Neural progenitor cell (in vitro differentiated cells): ENCODE data around the gene LSMEM2.

Source experiments
- CTCF ChIP-seq: fragments of 200-600 bp; sonication (generic); IDR thresholded peaks from 2 replicates; pipeline ENCODE4 v1.5.1; 2017; ENCODE audit warnings: antibody characterized with exemption, mild to moderate bottlenecking
- EZH2 ChIP-seq: fragments of 200-600 bp; sonication (generic); IDR thresholded peaks from 2 replicates; pipeline ENCODE4 v1.6.1; 2017; ENCODE audit warnings: antibody characterized with exemption, mild to moderate bottlenecking, moderate library complexity
- EZH2phosphoT487 ChIP-seq: fragments of 200-600 bp; sonication (generic); IDR thresholded peaks from 2 replicates; pipeline ENCODE4 v1.6.1; 2017; ENCODE audit warnings: antibody characterized with exemption

GRCh38 chr3:50237754-50238548, 40.9 kb upstream of the LSMEM2 start:
- TF ChIP-seq CTCF (no peak), EZH2 (no peak), EZH2phosphoT487 (no peak)
